BJ (cell line): Measurements from ENCODE around the gene PDPR. TPM values are rescaled to one million over a fixed set of nuclear protein-coding genes. Genes with fewer than 3 reads are reported as not detected.
"Not testable (repeated sequence)": the region's sequence is repeated elsewhere in the genome, so short reads cannot be mapped to it uniquely, and the experiment has no call there.

Source experiments
- CTCF ChIA-PET: fragments of 350-600 bp; formaldehyde crosslinking; extraction: SDS; loops from one replicate; lab custom pipeline; 2021; ENCODE audit warnings: antibody characterized with exemption, inconsistent platforms; lab: Yijun Ruan, JAX
- POLR2A ChIA-PET: fragments of 300-600 bp; sonication (Branson Sonifier 250); formaldehyde crosslinking; extraction: SDS; loops from one replicate; lab custom pipeline; 2021; ENCODE audit warnings: antibody characterized with exemption; lab: Charles Lee
- DNase-seq: peaks from one replicate; pipeline ENCODE4 v3.0.0-alpha.2; 2011; ENCODE audit warnings: low read depth
- H3K27me3 ChIP-seq: 2 replicates; pipeline ENCODE4 v1.6.0; 2011; ENCODE audit warnings: low read length; ENCODE audit not compliant: control insufficient read depth, insufficient read depth
- H3K36me3 ChIP-seq: 2 replicates; pipeline ENCODE4 v1.5.1; 2011; ENCODE audit warnings: low read length; ENCODE audit not compliant: control insufficient read depth, insufficient read depth
- H3K4me3 ChIP-seq: 2 replicates; pipeline ENCODE4 v1.5.1; 2011; ENCODE audit warnings: low read depth, mild to moderate bottlenecking, control low read depth, low read length
- polyA minus RNA-seq: library from RNA; depleted of rRNA, polyadenylated mRNA; stranded (reverse); fragments of >200 nt; gene quantifications from 2 replicates; pipeline ENCODE4 v1.2.3, GENCODE V29; 2011; rRNA and poly(A)+ RNA removed
- polyA plus RNA-seq: library from polyadenylated mRNA; depleted of rRNA; stranded (reverse); fragments of >200 nt; gene quantifications from 2 replicates; pipeline ENCODE4 v1.2.3, GENCODE V29; 2011; rRNA removed

The PDPR gene
- polyA plus RNA-seq (25.2 and 32.0 TPM in 2 replicates), polyA minus RNA-seq (21.7 and 30.0 TPM in 2 replicates)

- H3K27me3 ChIP-seq, H3K36me3 ChIP-seq, POLR2A ChIA-PET, CTCF ChIA-PET: not testable (repeated sequence)
- H3K4me3 ChIP-seq, result peak within 1 kb of the TSS; percentile 77
- DNase-seq, result peak; percentile 37
Observed at GRCh38 chr16:70113982-70114826, at the start of gene PDPR. PDPR (plus strand) TSS chr16:70114332; CDS start chr16:70120493, 6,161 bp downstream.

GRCh38 chr16:70064841-70065370 is 49.2 kb upstream of the PDPR start:
- H3K27me3 ChIP-seq, H3K36me3 ChIP-seq, POLR2A ChIA-PET, CTCF ChIA-PET, DNase-seq: not testable (repeated sequence)
- peak overlapping the region; percentile 70 for H3K4me3 ChIP-seq

GRCh38 chr16:70065376-70065745 is 48.8 kb upstream of the PDPR start:
- POLR2A ChIA-PET, H3K27me3 ChIP-seq, DNase-seq, H3K36me3 ChIP-seq, CTCF ChIA-PET: not testable (repeated sequence)
- peak overlapping the region; percentile 70 for H3K4me3 ChIP-seq

GRCh38 chr16:70065746-70066658 is 48.1 kb upstream of the PDPR start:
- POLR2A ChIA-PET, DNase-seq, CTCF ChIA-PET, H3K36me3 ChIP-seq, H3K27me3 ChIP-seq: not testable (repeated sequence)
- H3K4me3 ChIP-seq, result peak overlapping the region; percentile 70

- DNase-seq, H3K4me3 ChIP-seq, H3K36me3 ChIP-seq, POLR2A ChIA-PET, H3K27me3 ChIP-seq, CTCF ChIA-PET: not testable (repeated sequence)
Observed at GRCh38 chr16:70066751-70067150, 47.4 kb upstream of the PDPR start.

GRCh38 chr16:70079081-70079480 is 35.1 kb upstream of the PDPR start:
- DNase-seq, CTCF ChIA-PET, H3K36me3 ChIP-seq, POLR2A ChIA-PET, H3K27me3 ChIP-seq, H3K4me3 ChIP-seq: not testable (repeated sequence)

- H3K27me3 ChIP-seq, H3K4me3 ChIP-seq, CTCF ChIA-PET, DNase-seq, POLR2A ChIA-PET, H3K36me3 ChIP-seq: not testable (repeated sequence)
Observed at GRCh38 chr16:70081219-70081618, 32.9 kb upstream of the PDPR start.

GRCh38 chr16:70083931-70084330 is 30.2 kb upstream of the PDPR start:
- DNase-seq, H3K36me3 ChIP-seq, POLR2A ChIA-PET, CTCF ChIA-PET, H3K27me3 ChIP-seq, H3K4me3 ChIP-seq: not testable (repeated sequence)

GRCh38 chr16:70088160-70088559 is 26.0 kb upstream of the PDPR start:
- H3K4me3 ChIP-seq, H3K36me3 ChIP-seq, H3K27me3 ChIP-seq, POLR2A ChIA-PET, DNase-seq: not testable (repeated sequence)
- CTCF ChIA-PET, result interaction anchor here (0.6 kb wide), 1 partner anchor 1559 kb away, joined by 3 read pairs; no protein-coding TSS in a partner anchor

- POLR2A ChIA-PET, DNase-seq, H3K36me3 ChIP-seq, CTCF ChIA-PET, H3K27me3 ChIP-seq, H3K4me3 ChIP-seq: not testable (repeated sequence)
Observed at GRCh38 chr16:70088877-70089276, 25.3 kb upstream of the PDPR start.

- H3K27me3 ChIP-seq, H3K4me3 ChIP-seq, POLR2A ChIA-PET, CTCF ChIA-PET, DNase-seq, H3K36me3 ChIP-seq: not testable (repeated sequence)
Observed at GRCh38 chr16:70089289-70089688, 24.8 kb upstream of the PDPR start.

GRCh38 chr16:70091104-70091503 is 23.0 kb upstream of the PDPR start:
- POLR2A ChIA-PET, CTCF ChIA-PET, DNase-seq, H3K36me3 ChIP-seq, H3K4me3 ChIP-seq, H3K27me3 ChIP-seq: not testable (repeated sequence)
